ENCODE data around the gene MOBP.
"Not testable (repeated sequence)": the region's sequence is repeated elsewhere in the genome, so short reads cannot be mapped to it uniquely, and the experiment has no call there.

Gene MOBP, protein sequence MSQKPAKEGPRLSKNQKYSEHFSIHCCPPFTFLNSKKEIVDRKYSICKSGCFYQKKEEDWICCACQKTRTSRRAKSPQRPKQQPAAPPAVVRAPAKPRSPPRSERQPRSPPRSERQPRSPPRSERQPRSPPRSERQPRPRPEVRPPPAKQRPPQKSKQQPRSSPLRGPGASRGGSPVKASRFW

DNA sequence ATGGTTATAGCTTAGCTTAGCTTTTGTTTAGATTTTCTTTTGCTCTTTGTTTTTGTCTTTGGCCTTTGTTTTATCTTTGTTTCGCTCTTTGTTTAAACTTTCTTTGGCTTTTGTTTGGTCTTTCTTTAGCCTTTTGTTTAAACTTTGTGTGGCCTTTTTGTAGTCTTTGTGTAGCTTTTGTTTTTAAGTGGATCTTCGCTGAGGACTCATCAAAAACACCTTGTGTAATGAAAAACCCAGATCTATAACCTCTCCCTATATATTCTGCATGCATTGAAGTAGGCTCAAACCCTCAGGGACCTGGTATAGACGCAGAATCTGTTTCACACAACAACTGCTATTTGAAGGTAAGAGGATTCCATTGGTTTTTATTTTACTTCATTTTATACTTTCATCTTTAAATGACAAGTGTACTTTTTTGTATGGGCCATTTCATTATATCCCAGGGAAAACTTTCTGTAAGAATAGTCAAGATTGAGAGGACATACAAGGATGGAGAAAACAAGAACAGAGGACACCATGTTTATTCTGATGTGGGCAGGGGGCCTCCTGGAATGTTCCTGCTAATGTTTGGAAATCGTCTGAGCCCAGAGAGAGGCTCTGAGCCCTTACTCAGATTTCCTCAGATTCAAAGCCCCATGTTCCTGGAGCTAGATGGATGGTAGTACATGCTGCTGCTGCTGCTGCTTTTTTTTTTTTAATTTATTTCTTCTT is at the start of gene MOBP:
TSS of gene MOBP (plus strand) at position 287 of the 714 bp plus-strand sequence. CDS start 34,390 bp downstream, outside the sequence.
- DNase-seq (ENCODE audit: low spot score): no peak
- Mint-ChIP-seq H3K9me3 (no peaks in the 10 kb centered on the region), H3K4me1 (ENCODE audit: low read depth) (no peaks in the 10 kb centered on the region), H3K27ac (no peak within 1 kb of the TSS), H3K4me3 (no peak within 1 kb of the TSS), H3K27me3 (ENCODE audit: low read depth) (peaks cover 14% of the 10 kb centered on the region), H3K36me3 (ENCODE audit: low read depth) (no peaks in the 10 kb centered on the region)

DNA sequence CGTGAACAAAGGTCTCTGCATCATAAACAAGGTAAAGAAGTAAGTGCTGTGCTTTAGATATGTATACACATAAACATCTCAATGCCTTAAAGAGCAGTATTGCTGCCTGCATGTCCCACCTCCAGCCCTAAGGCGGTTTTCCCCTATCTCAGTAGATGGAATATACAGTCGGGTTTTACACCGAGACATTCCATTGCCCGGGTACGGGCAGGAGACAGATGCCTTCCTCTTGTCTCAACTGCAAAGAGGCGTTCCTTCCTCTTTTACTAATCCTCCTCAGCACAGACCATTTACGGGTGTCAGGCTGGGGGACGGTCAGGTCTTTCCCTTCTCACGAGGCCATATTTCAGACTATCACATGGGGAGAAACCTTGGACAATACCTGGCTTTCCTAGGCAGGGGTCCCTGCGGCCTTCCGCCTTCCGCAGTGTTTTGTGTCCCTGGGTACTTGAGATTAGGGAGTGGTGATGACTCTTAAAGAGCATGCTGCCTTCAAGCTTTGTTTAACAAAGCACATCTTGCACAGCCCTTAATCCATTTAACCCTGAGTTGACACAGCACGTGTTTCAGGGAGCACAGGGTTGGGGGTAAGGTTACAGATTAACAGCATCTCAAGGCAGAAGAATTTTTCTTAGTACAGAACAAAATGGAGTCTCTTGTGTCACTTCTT is 48.8 kb upstream of the MOBP start:
- DNase-seq (ENCODE audit: low spot score); H3K27ac Mint-ChIP-seq; H3K4me3 Mint-ChIP-seq; H3K27me3 Mint-ChIP-seq (ENCODE audit: low read depth); H3K4me1 Mint-ChIP-seq (ENCODE audit: low read depth); H3K9me3 Mint-ChIP-seq: not testable (repeated sequence)
- peaks cover 14% of the 10 kb centered on the region for H3K36me3 Mint-ChIP-seq (ENCODE audit: low read depth)

DNA sequence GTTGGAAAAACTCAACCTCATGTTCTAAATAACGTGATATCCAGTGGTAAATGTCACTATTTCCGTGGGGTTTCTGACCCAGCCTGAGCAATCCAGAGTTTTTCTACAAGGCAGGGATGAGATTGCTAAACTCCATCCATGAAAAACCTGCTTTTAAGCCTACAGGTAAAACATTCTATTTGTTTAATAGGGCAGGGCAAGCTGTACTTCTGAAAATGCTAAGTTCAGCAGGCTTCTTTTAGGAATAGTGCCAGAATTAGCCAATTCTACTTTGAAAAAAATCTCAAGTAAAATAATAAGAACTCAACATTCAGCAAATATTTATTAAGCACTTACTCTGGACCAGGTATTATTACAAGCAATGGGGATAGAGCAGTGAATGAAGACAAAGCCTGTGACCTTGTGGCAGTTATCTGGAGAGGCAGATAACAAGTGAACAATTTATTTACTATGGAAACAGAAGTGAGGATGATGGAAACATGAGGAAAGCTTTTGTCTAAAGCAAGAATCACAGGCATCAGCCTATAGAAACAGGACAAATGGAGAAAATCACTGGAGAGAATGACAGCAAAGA is 47.7 kb upstream of the MOBP start:
- Mint-ChIP-seq H3K27ac (no peak overlapping the region), H3K27me3 (ENCODE audit: low read depth) (peaks cover 7% of the 10 kb centered on the region), H3K36me3 (ENCODE audit: low read depth) (peaks cover 4% of the 10 kb centered on the region), H3K9me3 (no peaks in the 10 kb centered on the region), H3K4me3 (no peak overlapping the region), H3K4me1 (ENCODE audit: low read depth) (no peaks in the 10 kb centered on the region)
- DNase-seq (ENCODE audit: low spot score): no peak

DNA sequence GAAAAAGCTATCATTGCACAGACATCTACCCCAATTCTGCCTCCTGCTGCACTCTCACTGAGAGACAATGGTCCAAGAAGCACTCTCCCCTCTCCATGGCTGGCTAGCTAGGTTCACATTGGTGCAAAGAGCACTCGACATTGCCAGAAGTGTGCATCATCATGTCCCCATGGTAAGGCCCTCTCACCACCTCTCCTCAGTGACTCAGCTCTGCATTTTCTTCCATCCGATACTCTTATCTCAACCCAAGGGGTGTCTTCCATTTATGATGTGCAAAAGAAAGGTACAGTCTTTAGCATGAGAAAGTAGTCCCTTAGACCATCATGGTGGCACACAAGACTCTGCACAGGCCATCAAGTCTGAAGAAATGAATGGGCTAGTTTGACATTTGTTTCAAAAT is 46.9 kb upstream of the MOBP start:
- DNase-seq (ENCODE audit: low spot score): no peak
- H3K36me3 Mint-ChIP-seq (ENCODE audit: low read depth): peaks cover 2% of the 10 kb centered on the region
- H3K27ac Mint-ChIP-seq: no peak overlapping the region
- peaks cover 7% of the 10 kb centered on the region for H3K27me3 Mint-ChIP-seq (ENCODE audit: low read depth)
- no peaks in the 10 kb centered on the region for H3K9me3 Mint-ChIP-seq
- H3K4me1 Mint-ChIP-seq (ENCODE audit: low read depth): no peaks in the 10 kb centered on the region
- no peak overlapping the region for H3K4me3 Mint-ChIP-seq

DNA sequence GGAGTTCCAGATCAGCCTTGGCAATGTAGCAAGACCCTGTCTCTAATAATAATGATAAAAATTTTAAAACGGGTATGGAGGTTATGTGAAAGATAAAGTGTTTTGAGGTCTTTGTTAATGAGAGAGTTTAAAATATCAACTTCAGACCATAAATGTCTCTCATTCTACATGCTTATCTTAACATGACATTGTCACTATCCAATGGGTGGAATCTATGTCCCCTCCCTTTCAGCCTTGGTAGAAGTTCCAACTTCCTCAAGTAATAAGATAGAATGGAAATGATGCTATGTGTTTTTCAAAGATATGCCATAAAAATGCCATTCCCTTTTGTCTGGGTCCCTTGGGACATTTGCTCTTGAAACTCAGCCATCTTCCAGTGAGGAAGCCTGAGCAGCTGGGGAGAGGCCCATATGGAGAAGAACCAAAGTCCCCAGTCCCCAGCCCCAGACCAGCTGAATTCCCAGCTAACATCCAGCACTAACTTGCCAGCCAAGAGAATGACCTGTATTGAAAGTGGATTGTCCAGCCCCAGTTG is 44.0 kb upstream of the MOBP start:
- no peak overlapping the region for H3K4me3 Mint-ChIP-seq
- H3K4me1 Mint-ChIP-seq (ENCODE audit: low read depth): no peaks in the 10 kb centered on the region
- H3K27ac Mint-ChIP-seq: no peak overlapping the region

DNA sequence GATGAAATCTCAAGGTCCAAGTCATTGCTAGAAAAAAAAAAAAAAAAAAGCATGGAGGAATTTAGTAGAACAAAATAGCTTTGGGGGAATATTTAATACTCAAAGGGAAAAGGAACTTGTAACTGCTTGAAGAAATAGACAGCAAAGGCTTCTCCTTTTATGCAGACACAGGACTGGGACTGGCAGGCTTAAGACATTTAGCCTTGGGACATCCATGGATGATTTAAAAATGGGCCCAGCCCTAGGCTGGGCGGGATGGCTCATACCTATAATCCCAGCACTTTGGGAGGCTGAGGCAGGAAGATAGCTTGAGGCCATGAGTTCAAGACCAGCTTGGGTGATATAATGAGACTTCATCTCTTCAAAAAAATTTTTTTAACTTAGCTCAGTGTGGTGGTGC is 41.2 kb upstream of the MOBP start:
- Mint-ChIP-seq H3K27me3 (ENCODE audit: low read depth) (no peaks in the 10 kb centered on the region), H3K4me1 (ENCODE audit: low read depth) (no peaks in the 10 kb centered on the region), H3K36me3 (ENCODE audit: low read depth) (no peaks in the 10 kb centered on the region), H3K27ac (no peak overlapping the region), H3K4me3 (no peak overlapping the region), H3K9me3 (no peaks in the 10 kb centered on the region)
- DNase-seq (ENCODE audit: low spot score): no peak

More for the DNA sequence above, 44.0 kb upstream of the MOBP start:
- H3K36me3 Mint-ChIP-seq (ENCODE audit: low read depth): no peaks in the 10 kb centered on the region
- no peak for DNase-seq (ENCODE audit: low spot score)
- no peaks in the 10 kb centered on the region for H3K9me3 Mint-ChIP-seq
- peaks cover 3% of the 10 kb centered on the region for H3K27me3 Mint-ChIP-seq (ENCODE audit: low read depth)

DNA sequence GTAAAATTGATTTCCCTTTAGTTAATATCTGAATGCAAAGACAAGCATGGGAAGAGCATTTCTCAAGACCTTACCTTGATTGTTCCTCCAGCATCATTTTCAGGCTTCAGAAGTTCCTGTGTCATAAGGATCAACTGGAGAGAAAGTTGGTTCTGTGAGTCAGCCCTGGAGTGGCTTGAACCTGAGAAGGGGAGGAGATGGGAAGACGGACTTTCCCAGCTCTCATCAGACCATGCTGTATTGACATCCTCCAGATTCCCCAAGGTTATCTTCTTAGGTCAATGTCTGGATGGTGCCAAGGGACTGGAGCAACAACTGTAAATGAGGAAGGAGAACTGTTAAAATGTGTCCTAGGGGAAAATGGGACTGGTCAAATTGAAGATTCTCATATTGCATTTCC is 40.0 kb upstream of the MOBP start:
- H3K27ac Mint-ChIP-seq: no peak overlapping the region
- no peak overlapping the region for H3K4me3 Mint-ChIP-seq
- H3K9me3 Mint-ChIP-seq: no peaks in the 10 kb centered on the region
- no peak for DNase-seq (ENCODE audit: low spot score)
- no peaks in the 10 kb centered on the region for H3K36me3 Mint-ChIP-seq (ENCODE audit: low read depth)
- H3K4me1 Mint-ChIP-seq (ENCODE audit: low read depth): no peaks in the 10 kb centered on the region
- no peaks in the 10 kb centered on the region for H3K27me3 Mint-ChIP-seq (ENCODE audit: low read depth)

DNA sequence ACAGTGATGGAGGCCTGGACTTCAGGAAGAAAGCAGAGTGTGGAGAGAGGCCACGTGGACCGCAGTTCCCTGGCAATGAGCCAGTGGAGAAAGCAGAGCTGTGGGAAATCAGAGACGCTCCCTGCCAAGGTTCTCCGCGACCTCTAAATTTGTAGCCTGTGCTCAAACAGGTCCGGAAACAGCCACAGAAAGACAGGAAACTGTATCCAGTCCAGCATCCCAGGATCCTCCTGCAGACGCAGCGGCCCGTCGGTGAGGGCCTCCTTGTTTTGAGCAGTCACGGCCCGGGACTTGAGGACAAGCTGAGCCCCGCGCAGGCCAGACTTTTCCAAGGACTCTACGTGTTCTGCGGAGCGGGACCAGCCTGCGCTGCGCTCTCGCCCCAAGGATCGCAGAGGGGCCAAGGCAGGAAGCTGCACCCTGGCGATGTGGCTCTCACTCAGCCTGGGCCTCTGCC is 38.7 kb upstream of the MOBP start:
- DNase-seq (ENCODE audit: low spot score): no peak
- H3K36me3 Mint-ChIP-seq (ENCODE audit: low read depth): no peaks in the 10 kb centered on the region
- H3K4me3 Mint-ChIP-seq: no peak overlapping the region
- H3K4me1 Mint-ChIP-seq (ENCODE audit: low read depth): no peaks in the 10 kb centered on the region
- H3K9me3 Mint-ChIP-seq: no peaks in the 10 kb centered on the region
- H3K27me3 Mint-ChIP-seq (ENCODE audit: low read depth): no peaks in the 10 kb centered on the region
- no peak overlapping the region for H3K27ac Mint-ChIP-seq

DNA sequence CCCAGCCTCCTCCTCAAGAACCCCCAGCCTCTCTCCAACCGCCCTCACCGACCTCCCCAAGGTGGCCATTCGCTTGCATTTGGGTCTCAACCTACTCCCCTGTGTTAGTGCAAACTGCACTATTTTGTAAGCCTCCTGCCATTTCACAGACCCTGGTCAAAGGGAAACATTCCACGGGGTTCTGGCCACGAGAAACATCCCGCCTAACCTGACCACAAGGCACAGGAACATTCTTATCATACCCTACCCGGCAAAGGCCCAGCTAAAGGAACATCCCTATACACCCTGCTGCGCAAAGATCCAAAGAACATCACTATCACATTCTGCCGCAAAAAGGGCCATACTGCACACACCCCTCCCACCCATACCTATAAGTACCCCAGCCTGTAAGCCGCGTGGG is 38.0 kb upstream of the MOBP start:
- no peak for DNase-seq (ENCODE audit: low spot score)
- Mint-ChIP-seq H3K9me3 (no peaks in the 10 kb centered on the region), H3K4me3 (no peak overlapping the region), H3K27ac (no peak overlapping the region), H3K4me1 (ENCODE audit: low read depth) (no peaks in the 10 kb centered on the region), H3K27me3 (ENCODE audit: low read depth) (no peaks in the 10 kb centered on the region), H3K36me3 (ENCODE audit: low read depth) (no peaks in the 10 kb centered on the region)

DNA sequence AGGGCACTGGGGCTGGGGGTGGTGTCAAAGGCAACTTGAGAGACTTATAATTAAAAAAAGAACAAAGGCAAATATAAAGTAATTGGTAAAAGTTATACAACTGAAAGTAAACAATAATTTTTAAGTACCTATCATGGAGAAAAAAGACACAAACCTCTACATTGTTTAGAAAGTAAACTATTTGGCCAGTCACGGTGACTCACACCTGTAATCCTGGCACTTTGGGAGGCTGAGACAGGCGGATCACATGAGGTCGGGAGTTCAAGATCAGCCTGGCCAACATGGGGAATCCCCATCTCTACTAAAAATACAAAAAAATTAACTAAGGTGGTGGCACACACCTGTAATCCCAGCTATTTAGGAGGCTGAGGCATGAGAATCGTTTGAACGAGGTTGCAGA is 35.1 kb upstream of the MOBP start:
- Mint-ChIP-seq H3K4me3 (no peak overlapping the region), H3K9me3 (no peaks in the 10 kb centered on the region), H3K4me1 (ENCODE audit: low read depth) (no peaks in the 10 kb centered on the region), H3K27ac (no peak overlapping the region), H3K27me3 (ENCODE audit: low read depth) (peaks cover 2% of the 10 kb centered on the region), H3K36me3 (ENCODE audit: low read depth) (no peaks in the 10 kb centered on the region)
- no peak for DNase-seq (ENCODE audit: low spot score)

DNA sequence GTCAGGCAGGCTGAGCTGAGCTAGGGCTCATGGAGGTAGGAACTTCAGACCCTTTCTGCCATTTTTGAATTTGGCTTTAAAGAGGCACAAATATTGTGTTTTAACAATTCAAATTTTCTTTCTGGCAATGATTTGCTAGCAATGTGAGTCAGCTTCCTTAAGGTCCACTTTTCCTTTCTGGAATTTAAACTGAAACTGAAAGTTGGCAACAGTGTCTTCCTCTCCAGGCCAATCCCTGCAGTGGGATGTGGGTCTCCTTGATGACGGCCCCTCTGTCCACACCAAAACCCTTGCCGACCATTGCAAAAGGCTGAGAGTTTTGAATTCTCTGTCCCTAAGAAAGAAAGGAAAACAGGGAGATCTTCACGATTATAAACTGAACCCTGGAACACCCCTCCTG is 33.8 kb upstream of the MOBP start:
- no peak for DNase-seq (ENCODE audit: low spot score)
- no peak overlapping the region for H3K27ac Mint-ChIP-seq
- H3K4me3 Mint-ChIP-seq: no peak overlapping the region
- H3K9me3 Mint-ChIP-seq: no peaks in the 10 kb centered on the region
- no peaks in the 10 kb centered on the region for H3K36me3 Mint-ChIP-seq (ENCODE audit: low read depth)
- H3K27me3 Mint-ChIP-seq (ENCODE audit: low read depth): peaks cover 5% of the 10 kb centered on the region
- H3K4me1 Mint-ChIP-seq (ENCODE audit: low read depth): no peaks in the 10 kb centered on the region

DNA sequence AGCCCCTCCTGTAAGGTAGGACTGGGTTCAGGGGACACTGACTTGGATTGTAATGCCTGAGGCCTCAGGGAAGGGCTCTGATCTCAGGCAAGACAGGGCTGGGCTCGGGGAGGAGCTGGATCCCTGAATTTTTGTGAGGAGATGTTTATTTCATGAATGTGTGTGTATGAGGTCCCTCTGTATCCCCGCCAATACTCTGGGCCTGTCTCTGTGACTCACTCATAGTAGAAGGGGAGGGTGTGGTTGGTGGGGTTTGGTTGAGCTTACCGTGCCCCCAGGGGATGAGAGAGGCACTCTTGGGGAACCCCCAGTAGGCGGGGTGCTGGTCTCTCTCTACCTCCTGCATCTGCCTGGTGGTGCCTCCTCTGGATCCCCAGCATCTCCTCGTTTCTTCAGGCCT is 32.9 kb upstream of the MOBP start:
- Mint-ChIP-seq H3K9me3 (no peaks in the 10 kb centered on the region), H3K27me3 (ENCODE audit: low read depth) (peaks cover 5% of the 10 kb centered on the region), H3K27ac (no peak overlapping the region), H3K4me1 (ENCODE audit: low read depth) (no peaks in the 10 kb centered on the region), H3K36me3 (ENCODE audit: low read depth) (no peaks in the 10 kb centered on the region), H3K4me3 (no peak overlapping the region)
- DNase-seq (ENCODE audit: low spot score): no peak

DNA sequence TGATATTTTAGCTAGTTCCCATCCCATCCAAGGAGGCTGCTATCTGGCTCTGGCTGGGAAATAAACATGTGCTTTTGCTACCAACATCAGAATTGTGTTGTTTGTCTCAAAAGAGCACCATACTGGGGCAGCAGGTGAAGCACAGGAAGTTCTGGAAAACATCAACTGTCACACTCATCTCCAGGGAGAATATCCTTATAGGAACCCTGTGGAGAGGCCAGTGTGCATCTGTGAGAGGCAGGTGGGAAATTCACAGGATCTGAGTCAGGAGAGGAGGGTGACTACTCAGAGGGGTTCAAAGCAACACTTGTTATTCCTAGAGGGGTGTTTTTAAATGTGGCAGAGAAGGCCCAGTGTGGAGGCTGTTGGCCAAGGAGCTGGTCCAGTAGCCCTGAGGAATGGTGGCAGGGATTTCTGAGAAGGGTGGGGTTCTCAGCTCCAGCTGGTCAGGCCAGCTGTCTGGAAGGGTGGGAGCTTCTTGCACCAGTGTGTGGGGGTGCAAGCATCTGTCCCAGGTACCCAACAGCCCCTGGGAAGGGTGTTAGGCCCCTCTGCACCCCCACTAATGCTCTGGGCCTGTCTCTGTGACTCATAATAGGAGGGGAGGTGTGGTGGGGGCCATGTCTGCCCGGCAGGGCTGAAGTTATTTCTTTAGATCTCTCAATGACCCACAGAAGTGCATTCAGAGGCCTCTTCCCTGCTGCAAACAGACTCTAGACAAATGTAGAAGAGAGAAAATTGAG is 32.3 kb upstream of the MOBP start:
- Mint-ChIP-seq H3K4me1 (ENCODE audit: low read depth) (no peaks in the 10 kb centered on the region), H3K27ac (no peak overlapping the region), H3K4me3 (no peak overlapping the region), H3K27me3 (ENCODE audit: low read depth) (peaks cover 5% of the 10 kb centered on the region), H3K36me3 (ENCODE audit: low read depth) (no peaks in the 10 kb centered on the region), H3K9me3 (no peaks in the 10 kb centered on the region)
- DNase-seq (ENCODE audit: low spot score): no peak
